Measurements from ENCODE around the gene MACROD2. TPM values are rescaled to one million over a fixed set of nuclear protein-coding genes. Genes with fewer than 3 reads are reported as not detected.

MACROD2 gene
- polyA plus RNA-seq, 1 donor from 2014 or later: 23.2 TPM

GRCh38 chr20:15252304-15252703 is 1257.0 kb downstream of the MACROD2 start:
- H4K20me1 ChIP-seq (ENCODE audit: insufficient read depth): no peaks in the 10 kb centered on the region
- H3K9me3 ChIP-seq (ENCODE audit: low read length): no peaks in the 10 kb centered on the region
- no peaks in the 10 kb centered on the region for H3K27me3 ChIP-seq (ENCODE audit: insufficient read depth, low read depth, low read length)
- H3K36me3 ChIP-seq (ENCODE audit: insufficient read depth, low read length): no peaks in the 10 kb centered on the region
- H2AFZ ChIP-seq (ENCODE audit: low read depth, low read length): no peak overlapping the region
- no peak overlapping the region for H3K27ac ChIP-seq (ENCODE audit: low read length)
- H3K9ac ChIP-seq (ENCODE audit: low read length): no peak overlapping the region
- no peak overlapping the region for H3K4me2 ChIP-seq (ENCODE audit: low read length)
- no peaks in the 10 kb centered on the region for H3F3A ChIP-seq (ENCODE audit: insufficient read depth, low read length, poor library complexity, severe bottlenecking)
- H3K4me3 ChIP-seq (ENCODE audit: low read length): peak overlapping the region; percentile 2
- no peaks in the 10 kb centered on the region for H3K9me2 ChIP-seq (ENCODE audit: insufficient read depth, low read length)
- H3K79me2 ChIP-seq (replicated peaks; ENCODE audit: insufficient read depth, low read length): no peaks in the 10 kb centered on the region
- TF ChIP-seq POLR2AphosphoS5 (IDR thresholded peaks at IDR 0.05) (peak; percentile 81), SMC3 (conservative IDR thresholded peaks at IDR 0.05; ENCODE audit: poor library complexity) (no peak), EP300 (conservative IDR thresholded peaks at IDR 0.05; ENCODE audit: poor library complexity, severe bottlenecking) (peak; percentile 95)

GRCh38 chr20:15253431-15253830 is 1258.1 kb downstream of the MACROD2 start:
- TF ChIP-seq, protein P1, sequence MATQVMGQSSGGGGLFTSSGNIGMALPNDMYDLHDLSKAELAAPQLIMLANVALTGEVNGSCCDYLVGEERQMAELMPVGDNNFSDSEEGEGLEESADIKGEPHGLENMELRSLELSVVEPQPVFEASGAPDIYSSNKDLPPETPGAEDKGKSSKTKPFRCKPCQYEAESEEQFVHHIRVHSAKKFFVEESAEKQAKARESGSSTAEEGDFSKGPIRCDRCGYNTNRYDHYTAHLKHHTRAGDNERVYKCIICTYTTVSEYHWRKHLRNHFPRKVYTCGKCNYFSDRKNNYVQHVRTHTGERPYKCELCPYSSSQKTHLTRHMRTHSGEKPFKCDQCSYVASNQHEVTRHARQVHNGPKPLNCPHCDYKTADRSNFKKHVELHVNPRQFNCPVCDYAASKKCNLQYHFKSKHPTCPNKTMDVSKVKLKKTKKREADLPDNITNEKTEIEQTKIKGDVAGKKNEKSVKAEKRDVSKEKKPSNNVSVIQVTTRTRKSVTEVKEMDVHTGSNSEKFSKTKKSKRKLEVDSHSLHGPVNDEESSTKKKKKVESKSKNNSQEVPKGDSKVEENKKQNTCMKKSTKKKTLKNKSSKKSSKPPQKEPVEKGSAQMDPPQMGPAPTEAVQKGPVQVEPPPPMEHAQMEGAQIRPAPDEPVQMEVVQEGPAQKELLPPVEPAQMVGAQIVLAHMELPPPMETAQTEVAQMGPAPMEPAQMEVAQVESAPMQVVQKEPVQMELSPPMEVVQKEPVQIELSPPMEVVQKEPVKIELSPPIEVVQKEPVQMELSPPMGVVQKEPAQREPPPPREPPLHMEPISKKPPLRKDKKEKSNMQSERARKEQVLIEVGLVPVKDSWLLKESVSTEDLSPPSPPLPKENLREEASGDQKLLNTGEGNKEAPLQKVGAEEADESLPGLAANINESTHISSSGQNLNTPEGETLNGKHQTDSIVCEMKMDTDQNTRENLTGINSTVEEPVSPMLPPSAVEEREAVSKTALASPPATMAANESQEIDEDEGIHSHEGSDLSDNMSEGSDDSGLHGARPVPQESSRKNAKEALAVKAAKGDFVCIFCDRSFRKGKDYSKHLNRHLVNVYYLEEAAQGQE (IDR thresholded peaks at IDR 0.05; ENCODE audit: borderline replicate concordance): no peak
- no peak for TF ChIP-seq EP300 (conservative IDR thresholded peaks at IDR 0.05; ENCODE audit: poor library complexity, severe bottlenecking)
- TF ChIP-seq RAD21 (conservative IDR thresholded peaks at IDR 0.05): no peak
- no peak for TF ChIP-seq MXI1 (conservative IDR thresholded peaks at IDR 0.05; ENCODE audit: poor library complexity, severe bottlenecking)
- TF ChIP-seq EZH2 (IDR thresholded peaks at IDR 0.05; ENCODE audit: borderline replicate concordance, insufficient read depth, low read length, poor library complexity, severe bottlenecking): no peak
- TF ChIP-seq POLR2AphosphoS5 (IDR thresholded peaks at IDR 0.05): no peak
- no peak for TF ChIP-seq CTCF (IDR thresholded peaks at IDR 0.05; ENCODE audit: poor library complexity, severe bottlenecking)
- TF ChIP-seq SMC3 (conservative IDR thresholded peaks at IDR 0.05; ENCODE audit: poor library complexity): no peak
- no peak for TF ChIP-seq TAF1 (IDR thresholded peaks at IDR 0.05; ENCODE audit: low read depth)
- Histone ChIP-seq H3K79me2 (replicated peaks; ENCODE audit: insufficient read depth, low read length) (no peaks in the 10 kb centered on the region), H3K27ac (ENCODE audit: low read length) (no peak overlapping the region), H4K20me1 (ENCODE audit: insufficient read depth) (no peaks in the 10 kb centered on the region), H3K27me3 (ENCODE audit: insufficient read depth, low read depth, low read length) (no peaks in the 10 kb centered on the region), H3K36me3 (ENCODE audit: insufficient read depth, low read length) (no peaks in the 10 kb centered on the region), H3K4me3 (ENCODE audit: low read length) (no peak overlapping the region), H2AFZ (ENCODE audit: low read depth, low read length) (no peak overlapping the region), H3K4me2 (ENCODE audit: low read length) (no peak overlapping the region), H3K9me3 (ENCODE audit: low read length) (no peaks in the 10 kb centered on the region), H3K9me2 (ENCODE audit: insufficient read depth, low read length) (no peaks in the 10 kb centered on the region), H3K9ac (ENCODE audit: low read length) (no peak overlapping the region), H3F3A (ENCODE audit: insufficient read depth, low read length, poor library complexity, severe bottlenecking) (no peaks in the 10 kb centered on the region)
